Osteocyte (in vitro differentiated cells): ENCODE data around the gene ARHGAP21. TPM values are rescaled to one million over a fixed set of nuclear protein-coding genes. Genes with fewer than 3 reads are reported as not detected.
A peak's percentile ranks its signal among the peaks of the same experiment; 100 is the strongest.

ENCODE experiments used
- DNase-seq: peaks from one replicate; pipeline ENCODE4 v3.0.0; 2021; ENCODE audit warnings: mixed read lengths; ENCODE audit not compliant: unreplicated experiment; ENCODE audit errors: extremely low spot score
- H3K27ac Mint-ChIP-seq: one replicate; pipeline ENCODE4 v1.8.0; 2021; ENCODE audit warnings: mild to moderate bottlenecking, mixed read lengths; ENCODE audit not compliant: unreplicated experiment
- H3K27me3 Mint-ChIP-seq: one replicate; pipeline ENCODE4 v1.8.0; 2021; ENCODE audit warnings: mixed read lengths; ENCODE audit not compliant: unreplicated experiment
- H3K36me3 Mint-ChIP-seq: one replicate; pipeline ENCODE4 v1.8.0; 2021; ENCODE audit warnings: mixed read lengths; ENCODE audit not compliant: unreplicated experiment
- H3K4me1 Mint-ChIP-seq: one replicate; pipeline ENCODE4 v1.8.0; 2021; ENCODE audit warnings: mixed read lengths; ENCODE audit not compliant: unreplicated experiment
- H3K4me3 Mint-ChIP-seq: one replicate; pipeline ENCODE4 v1.8.0; 2021; ENCODE audit warnings: mild to moderate bottlenecking, moderate library complexity, mixed read lengths; ENCODE audit not compliant: unreplicated experiment
- H3K9me3 Mint-ChIP-seq: one replicate; pipeline ENCODE4 v1.8.0; 2021; ENCODE audit warnings: mixed read lengths; ENCODE audit not compliant: unreplicated experiment
- total RNA-seq: library from RNA; stranded (reverse); gene quantifications from 2 replicates; pipeline ENCODE4 v1.2.1, GENCODE V29; 2021
- TF ChIP-seq, protein P1 (sequence below): fragments of 200-600 bp; sonication (generic); IDR thresholded peaks from 2 replicates; pipeline ENCODE4 v1.5.0; 2021; ENCODE audit warnings: antibody characterized with exemption, mild to moderate bottlenecking, moderate library complexity

ARHGAP21 gene
- total RNA-seq, 1 donor from 2014 or later, result 170 TPM

DNA sequence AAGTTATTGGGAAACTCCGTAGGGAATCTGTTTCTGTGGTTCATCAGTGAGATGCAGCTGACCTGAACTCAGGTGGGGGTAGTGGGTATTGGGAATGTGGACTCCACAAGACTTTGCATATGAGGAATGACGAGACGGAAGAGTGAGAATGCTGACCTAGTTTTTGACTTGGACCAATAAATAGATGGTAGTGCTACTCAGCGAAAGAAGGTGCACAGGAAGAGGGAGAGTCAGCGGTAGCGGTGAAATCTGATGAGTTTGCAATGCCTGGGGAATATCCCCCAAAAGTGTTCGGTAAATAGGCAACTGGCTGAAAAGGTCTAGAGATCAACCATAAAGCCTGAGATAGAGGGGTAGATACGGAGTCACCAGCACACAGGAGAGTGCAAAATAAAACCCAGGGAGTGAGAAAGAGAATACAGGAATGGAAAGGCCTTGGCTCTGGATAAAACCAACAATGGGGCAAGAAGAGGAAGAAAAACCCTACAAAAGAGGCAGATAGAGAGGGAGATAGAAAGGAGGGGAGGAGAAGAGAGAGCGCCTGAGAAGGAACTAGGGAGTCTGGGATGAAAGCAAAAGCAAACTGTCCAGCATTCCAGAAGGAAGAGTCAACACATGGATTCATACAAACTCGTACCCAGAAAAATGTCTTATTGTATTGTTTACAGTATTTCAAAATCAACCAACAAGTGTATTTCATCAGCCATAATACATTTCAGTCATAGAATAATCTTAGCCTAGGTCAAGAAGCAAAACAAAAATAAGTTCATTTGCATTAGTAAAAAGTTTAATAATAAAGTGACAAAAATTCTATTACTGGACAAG is 5.4 kb downstream of the ARHGAP21 start:
- no peak for DNase-seq
- Mint-ChIP-seq H3K36me3 (peaks cover 9% of the 10 kb centered on the region), H3K4me3 (no peak overlapping the region), H3K9me3 (no peaks in the 10 kb centered on the region), H3K27ac (no peak overlapping the region), H3K27me3 (no peaks in the 10 kb centered on the region), H3K4me1 (peaks cover 22% of the 10 kb centered on the region)
- TF ChIP-seq, protein P1, sequence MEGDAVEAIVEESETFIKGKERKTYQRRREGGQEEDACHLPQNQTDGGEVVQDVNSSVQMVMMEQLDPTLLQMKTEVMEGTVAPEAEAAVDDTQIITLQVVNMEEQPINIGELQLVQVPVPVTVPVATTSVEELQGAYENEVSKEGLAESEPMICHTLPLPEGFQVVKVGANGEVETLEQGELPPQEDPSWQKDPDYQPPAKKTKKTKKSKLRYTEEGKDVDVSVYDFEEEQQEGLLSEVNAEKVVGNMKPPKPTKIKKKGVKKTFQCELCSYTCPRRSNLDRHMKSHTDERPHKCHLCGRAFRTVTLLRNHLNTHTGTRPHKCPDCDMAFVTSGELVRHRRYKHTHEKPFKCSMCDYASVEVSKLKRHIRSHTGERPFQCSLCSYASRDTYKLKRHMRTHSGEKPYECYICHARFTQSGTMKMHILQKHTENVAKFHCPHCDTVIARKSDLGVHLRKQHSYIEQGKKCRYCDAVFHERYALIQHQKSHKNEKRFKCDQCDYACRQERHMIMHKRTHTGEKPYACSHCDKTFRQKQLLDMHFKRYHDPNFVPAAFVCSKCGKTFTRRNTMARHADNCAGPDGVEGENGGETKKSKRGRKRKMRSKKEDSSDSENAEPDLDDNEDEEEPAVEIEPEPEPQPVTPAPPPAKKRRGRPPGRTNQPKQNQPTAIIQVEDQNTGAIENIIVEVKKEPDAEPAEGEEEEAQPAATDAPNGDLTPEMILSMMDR, result no peak

DNA sequence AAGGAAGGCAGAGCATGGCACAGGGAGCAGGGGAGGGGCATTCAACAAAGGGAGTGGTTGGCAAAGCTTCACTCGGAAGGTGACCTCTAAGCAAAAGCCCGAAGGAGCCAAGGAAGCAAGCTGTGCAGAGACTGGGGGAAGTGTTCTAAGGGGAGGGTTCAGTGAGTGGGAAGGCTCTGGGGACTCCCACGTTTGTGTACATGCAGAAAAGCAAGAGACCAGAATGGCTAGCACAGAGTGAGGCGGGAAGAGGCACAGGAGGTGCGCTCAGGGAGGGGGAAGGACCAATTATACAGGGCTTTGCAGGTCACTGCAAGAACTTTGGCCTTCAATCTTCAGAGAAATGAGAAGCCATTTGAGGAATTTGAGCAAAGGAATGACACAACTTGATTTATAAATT is 7.4 kb downstream of the ARHGAP21 start:
- no peaks in the 10 kb centered on the region for H3K27me3 Mint-ChIP-seq
- H3K4me1 Mint-ChIP-seq, result peaks cover 36% of the 10 kb centered on the region
- TF ChIP-seq, protein P1, result no peak
- no peak overlapping the region for H3K27ac Mint-ChIP-seq
- no peaks in the 10 kb centered on the region for H3K9me3 Mint-ChIP-seq
- no peak overlapping the region for H3K4me3 Mint-ChIP-seq
- H3K36me3 Mint-ChIP-seq, result peaks cover 4% of the 10 kb centered on the region
- DNase-seq, result no peak

DNA sequence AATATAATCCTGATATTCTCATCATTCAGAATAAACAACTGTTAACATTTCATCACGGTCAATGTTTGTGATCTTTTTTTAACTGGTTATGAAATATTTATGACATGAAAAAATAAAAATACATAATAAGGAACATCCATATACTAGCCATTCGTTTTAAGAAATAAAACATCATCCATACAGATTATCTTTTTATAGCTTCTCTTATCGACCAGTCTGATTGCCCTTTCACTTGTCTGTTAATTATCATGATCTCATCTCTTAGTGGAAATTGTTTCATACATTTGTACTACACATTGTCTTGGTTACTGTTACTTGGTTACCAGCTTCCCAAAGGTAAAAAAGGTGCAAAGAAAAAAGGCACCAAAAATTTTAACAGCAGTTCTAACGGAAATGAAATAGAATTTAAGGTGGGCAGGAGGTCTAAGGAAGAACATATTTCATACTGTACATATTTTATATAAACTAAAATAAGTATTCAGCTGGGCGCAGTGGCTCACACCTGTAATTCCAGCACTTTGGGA is 8.4 kb downstream of the ARHGAP21 start:
- Mint-ChIP-seq H3K36me3 (peaks cover 2% of the 10 kb centered on the region), H3K27me3 (no peaks in the 10 kb centered on the region), H3K4me1 (peaks cover 42% of the 10 kb centered on the region), H3K27ac (peak overlapping the region; percentile 55), H3K9me3 (no peaks in the 10 kb centered on the region), H3K4me3 (no peak overlapping the region)
- TF ChIP-seq, protein P1, result no peak
- no peak for DNase-seq

DNA sequence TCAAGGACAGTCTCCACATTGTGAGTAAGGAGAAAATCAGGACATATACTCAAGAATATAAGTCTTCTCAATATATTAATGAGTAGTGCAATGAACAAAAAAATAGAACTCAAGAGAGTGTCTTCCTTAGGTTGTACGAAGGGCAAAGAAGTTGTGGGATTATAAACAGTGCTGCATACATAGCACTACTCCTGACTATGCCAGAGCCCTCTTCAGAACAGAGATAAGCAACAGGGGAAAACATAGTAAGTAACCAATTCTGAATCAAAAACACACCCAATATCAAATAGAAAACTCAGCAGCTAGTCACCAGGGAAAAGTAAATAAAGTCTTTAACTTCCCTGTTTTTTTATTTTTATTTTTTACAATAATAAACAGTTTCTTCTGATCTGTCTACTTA is 10.6 kb downstream of the ARHGAP21 start:
- peaks cover 2% of the 10 kb centered on the region for H3K36me3 Mint-ChIP-seq

DNA sequence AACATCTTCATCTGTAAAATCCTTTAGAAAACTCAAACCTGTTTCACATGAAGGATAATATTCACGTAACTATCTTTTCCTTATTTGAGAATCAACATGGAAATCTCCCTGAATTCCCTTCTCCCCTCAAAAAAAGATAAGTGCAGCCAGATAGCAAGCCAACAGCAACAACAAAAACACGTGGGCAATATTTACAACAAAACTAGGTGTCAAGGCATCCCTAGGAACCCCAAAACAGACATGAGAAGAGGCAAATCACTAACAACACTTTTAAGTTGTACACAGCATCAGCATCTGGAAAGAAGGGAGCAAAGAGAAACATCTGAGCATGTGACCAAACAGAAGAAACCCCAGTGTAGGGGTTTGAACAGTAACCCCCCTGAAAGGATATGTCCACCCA is 12.2 kb downstream of the ARHGAP21 start:
- Mint-ChIP-seq H3K4me3 (no peak overlapping the region), H3K36me3 (peaks cover 2% of the 10 kb centered on the region), H3K4me1 (peaks cover 39% of the 10 kb centered on the region), H3K27ac (peak overlapping the region; percentile 29), H3K9me3 (no peaks in the 10 kb centered on the region), H3K27me3 (no peaks in the 10 kb centered on the region)
- DNase-seq, result no peak
- TF ChIP-seq, protein P1, result no peak

More for the DNA sequence above, 10.6 kb downstream of the ARHGAP21 start:
- H3K27me3 Mint-ChIP-seq, result no peaks in the 10 kb centered on the region
- TF ChIP-seq, protein P1, result no peak
- no peak for DNase-seq
- no peak overlapping the region for H3K4me3 Mint-ChIP-seq
- H3K4me1 Mint-ChIP-seq, result peaks cover 39% of the 10 kb centered on the region
- no peaks in the 10 kb centered on the region for H3K9me3 Mint-ChIP-seq
- H3K27ac Mint-ChIP-seq, result no peak overlapping the region
